Measurements from ENCODE around the gene KDM6A.
"Not testable (repeated sequence)": the region's sequence is repeated elsewhere in the genome, so short reads cannot be mapped to it uniquely, and the experiment has no call there.

Gene KDM6A

GRCh38 chrX:45083314-45083713 is 210.3 kb downstream of the KDM6A start:
- no peak for DNase-seq (ENCODE audit: low read depth in 2 of 2)

- DNase-seq (ENCODE audit: low read depth in 2 of 2), result no peak
Observed at GRCh38 chrX:45110494-45110893, 237.5 kb downstream of the KDM6A start.

- DNase-seq (ENCODE audit: low read depth in 2 of 2), result no peak
Observed at GRCh38 chrX:45126158-45126557, 253.2 kb downstream of the KDM6A start.

GRCh38 chrX:45128896-45129454 is 256.0 kb downstream of the KDM6A start:
- DNase-seq (ENCODE audit: low read depth in 2 of 2), result no peak

GRCh38 chrX:45133465-45133864 is 260.5 kb downstream of the KDM6A start:
- no peak for DNase-seq (ENCODE audit: low read depth in 2 of 2)

- DNase-seq (ENCODE audit: low read depth in 2 of 2), result no peak
Observed at GRCh38 chrX:45134315-45134731, 261.3 kb downstream of the KDM6A start.

- no peak for DNase-seq (ENCODE audit: low read depth in 2 of 2)
Observed at GRCh38 chrX:45134775-45135174, 261.8 kb downstream of the KDM6A start.

- DNase-seq (ENCODE audit: low read depth in 2 of 2), result not testable (repeated sequence)
Observed at GRCh38 chrX:45135391-45136075, 262.5 kb downstream of the KDM6A start.

GRCh38 chrX:45137531-45137930 is 264.5 kb downstream of the KDM6A start:
- no peak for DNase-seq (ENCODE audit: low read depth in 2 of 2)

GRCh38 chrX:45138525-45138924 is 265.5 kb downstream of the KDM6A start:
- DNase-seq (ENCODE audit: low read depth in 2 of 2), result no peak

- DNase-seq (ENCODE audit: low read depth in 2 of 2), result no peak
Observed at GRCh38 chrX:45140812-45141211, 267.8 kb downstream of the KDM6A start.

GRCh38 chrX:45142185-45142584 is 269.2 kb downstream of the KDM6A start:
- no peak for DNase-seq (ENCODE audit: low read depth in 2 of 2)

- DNase-seq (ENCODE audit: low read depth in 2 of 2), result no peak
Observed at GRCh38 chrX:45143455-45143854, 270.5 kb downstream of the KDM6A start.

- DNase-seq (ENCODE audit: low read depth in 2 of 2), result no peak
Observed at GRCh38 chrX:45145492-45146215, 272.7 kb downstream of the KDM6A start.

GRCh38 chrX:45150821-45151220 is 277.8 kb downstream of the KDM6A start:
- no peak for DNase-seq (ENCODE audit: low read depth in 2 of 2)

- no peak for DNase-seq (ENCODE audit: low read depth in 2 of 2)
Observed at GRCh38 chrX:45154033-45154360, 281.0 kb downstream of the KDM6A start.

- no peak for DNase-seq (ENCODE audit: low read depth in 2 of 2)
Observed at GRCh38 chrX:45154462-45154861, 281.5 kb downstream of the KDM6A start.

- no peak for DNase-seq (ENCODE audit: low read depth in 2 of 2)
Observed at GRCh38 chrX:45157647-45158046, 284.7 kb downstream of the KDM6A start.
